Peyer's patch (tissue), 4 donors: Measurements from ENCODE around the gene CNTN2. TPM values are rescaled to one million over a fixed set of nuclear protein-coding genes. Genes with fewer than 3 reads are reported as not detected.

ENCODE experiments used
- DNase-seq, 3 donors: peaks; one replicate each; pipeline ENCODE4 v3.0.0-alpha.2; 2017 to 2019
- H3K27ac ChIP-seq, 4 donors: fragments of 200-600 bp; sonication (generic); one replicate each; pipeline ENCODE4 v1.5.1; 2016 to 2019
- H3K27me3 ChIP-seq, 2 donors: fragments of 200-600 bp; sonication (generic); one replicate each; pipeline ENCODE4 v1.5.1; 2019
- H3K36me3 ChIP-seq, 3 donors: fragments of 200-600 bp; sonication (generic); one replicate each; pipeline ENCODE4 v1.5.1; 2016 to 2019
- H3K4me1 ChIP-seq, 4 donors: fragments of 200-600 bp; sonication (generic); one replicate each; pipeline ENCODE4 v1.5.1; 2016 to 2019
- H3K4me3 ChIP-seq, 4 donors: fragments of 200-600 bp; sonication (generic); 1 replicate in 3 of 4; 2 replicates in 1 of 4; pipeline ENCODE4 v1.5.1; 2016 to 2019; ENCODE audit warnings: mild to moderate bottlenecking in 1 of 4
- H3K9me3 ChIP-seq, 4 donors: fragments of 200-600 bp; sonication (generic); one replicate each; pipeline ENCODE4 v1.5.1; 2016 to 2019; ENCODE audit warnings: mild to moderate bottlenecking in 1 of 4
- POLR2A ChIP-seq, 2 donors: fragments of 450-650 bp; IDR thresholded peaks; one replicate each; pipeline ENCODE4 v1.5.1; 2017; ENCODE audit warnings: antibody characterized with exemption in 2 of 2, mild to moderate bottlenecking in 2 of 2, moderate library complexity in 2 of 2
- total RNA-seq, 4 donors: library from RNA; depleted of rRNA; stranded (reverse); fragments of >200 nt; gene quantifications; one replicate each; pipeline ENCODE4 v1.1.0, GENCODE V29; 2016
- TF ChIP-seq, protein P1 (sequence below), 6 experiments: fragments of 450-650 bp in 4 of 6; fragments of 200-600 bp in 2 of 6; sonication (generic) in 1 of 6; IDR thresholded peaks; one replicate each; pipeline ENCODE4 v1.5.1; 2017 to 2019; ENCODE audit warnings: antibody characterized with exemption in 6 of 6, mild to moderate bottlenecking in 3 of 6, moderate library complexity in 1 of 6

The CNTN2 gene
- total RNA-seq, 4 donors from 2014 or later, result 0.18 to 2.8 TPM; not detected in 2

DNA sequence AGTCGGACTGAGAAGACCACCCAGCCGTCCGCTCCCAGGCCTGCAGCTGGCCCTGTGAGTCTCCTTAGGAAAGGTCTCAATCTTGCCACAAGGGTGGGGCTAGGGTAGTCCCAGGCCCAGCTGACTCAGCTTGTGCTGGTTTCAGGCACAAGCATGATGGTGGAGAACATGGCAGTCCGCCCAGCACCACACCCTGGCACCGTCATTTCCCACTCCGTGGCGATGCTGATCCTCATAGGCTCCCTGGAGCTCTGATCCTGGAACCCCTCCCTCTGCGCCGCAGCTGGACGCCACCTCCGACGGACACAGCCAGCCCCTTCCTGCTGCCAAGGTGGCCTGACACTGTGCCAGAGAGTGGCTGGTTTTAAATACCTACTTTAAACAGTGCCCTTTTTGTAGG, 30.5 kb downstream of the CNTN2 start:
- no peak for DNase-seq
- Histone ChIP-seq H3K36me3 (no peaks in the 10 kb centered on the region), H3K4me1 (no peaks in the 10 kb centered on the region), H3K9me3 (no peaks in the 10 kb centered on the region), H3K4me3 (no peak overlapping the region), H3K27ac (no peak overlapping the region), H3K27me3 (no peaks in the 10 kb centered on the region)
- TF ChIP-seq, protein P1, sequence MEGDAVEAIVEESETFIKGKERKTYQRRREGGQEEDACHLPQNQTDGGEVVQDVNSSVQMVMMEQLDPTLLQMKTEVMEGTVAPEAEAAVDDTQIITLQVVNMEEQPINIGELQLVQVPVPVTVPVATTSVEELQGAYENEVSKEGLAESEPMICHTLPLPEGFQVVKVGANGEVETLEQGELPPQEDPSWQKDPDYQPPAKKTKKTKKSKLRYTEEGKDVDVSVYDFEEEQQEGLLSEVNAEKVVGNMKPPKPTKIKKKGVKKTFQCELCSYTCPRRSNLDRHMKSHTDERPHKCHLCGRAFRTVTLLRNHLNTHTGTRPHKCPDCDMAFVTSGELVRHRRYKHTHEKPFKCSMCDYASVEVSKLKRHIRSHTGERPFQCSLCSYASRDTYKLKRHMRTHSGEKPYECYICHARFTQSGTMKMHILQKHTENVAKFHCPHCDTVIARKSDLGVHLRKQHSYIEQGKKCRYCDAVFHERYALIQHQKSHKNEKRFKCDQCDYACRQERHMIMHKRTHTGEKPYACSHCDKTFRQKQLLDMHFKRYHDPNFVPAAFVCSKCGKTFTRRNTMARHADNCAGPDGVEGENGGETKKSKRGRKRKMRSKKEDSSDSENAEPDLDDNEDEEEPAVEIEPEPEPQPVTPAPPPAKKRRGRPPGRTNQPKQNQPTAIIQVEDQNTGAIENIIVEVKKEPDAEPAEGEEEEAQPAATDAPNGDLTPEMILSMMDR (IDR thresholded peaks at IDR 0.05), result no peak
- no peak for TF ChIP-seq POLR2A (IDR thresholded peaks at IDR 0.05)

DNA sequence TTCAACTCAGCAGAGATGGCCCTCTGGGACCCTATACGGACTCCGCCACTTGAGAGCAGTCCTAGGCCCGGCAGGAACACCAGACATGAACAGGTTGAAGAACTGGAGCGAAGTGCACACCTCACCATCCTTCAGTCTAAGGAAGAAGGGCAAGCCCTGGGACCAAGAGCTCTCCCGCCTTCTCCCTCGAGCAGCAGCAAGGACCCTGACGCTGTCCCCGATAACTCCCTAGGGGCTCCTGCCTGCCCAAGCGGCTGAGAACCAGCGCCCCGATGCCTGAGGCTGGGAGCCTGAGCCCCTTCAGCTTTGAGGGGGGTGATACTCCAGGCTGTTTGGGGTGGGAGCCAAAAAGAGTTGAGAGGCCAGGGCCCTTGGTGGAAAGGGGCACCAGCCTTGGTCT, 31.1 kb downstream of the CNTN2 start:
- Histone ChIP-seq H3K9me3 (no peaks in the 10 kb centered on the region), H3K4me3 (no peak overlapping the region), H3K4me1 (no peaks in the 10 kb centered on the region), H3K27ac (no peak overlapping the region), H3K27me3 (no peaks in the 10 kb centered on the region), H3K36me3 (no peaks in the 10 kb centered on the region)
- TF ChIP-seq, protein P1 (IDR thresholded peaks at IDR 0.05), result no peak
- no peak for TF ChIP-seq POLR2A (IDR thresholded peaks at IDR 0.05)
- DNase-seq, result no peak

DNA sequence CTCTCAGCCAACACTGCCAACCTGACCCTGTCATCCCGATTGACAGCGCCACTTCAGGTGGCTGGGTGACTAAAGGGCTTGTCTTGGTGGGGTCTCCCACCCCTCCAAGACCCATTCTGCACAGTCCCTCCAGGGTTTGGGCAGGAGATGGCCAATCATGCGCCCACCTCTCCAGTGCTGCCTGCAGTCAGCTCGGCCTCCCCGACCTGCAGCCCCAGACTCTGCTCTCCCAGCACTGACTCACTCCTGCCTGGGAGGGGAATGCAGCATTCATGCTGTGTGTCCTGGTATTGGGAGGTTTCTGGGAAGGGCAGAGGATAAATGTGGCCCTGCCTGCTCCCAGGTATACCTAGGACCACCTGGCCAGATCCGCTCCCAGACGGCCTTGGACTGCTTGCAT, 31.5 kb downstream of the CNTN2 start:
- TF ChIP-seq, protein P1 (IDR thresholded peaks at IDR 0.05), result no peak
- TF ChIP-seq POLR2A (IDR thresholded peaks at IDR 0.05), result no peak

DNA sequence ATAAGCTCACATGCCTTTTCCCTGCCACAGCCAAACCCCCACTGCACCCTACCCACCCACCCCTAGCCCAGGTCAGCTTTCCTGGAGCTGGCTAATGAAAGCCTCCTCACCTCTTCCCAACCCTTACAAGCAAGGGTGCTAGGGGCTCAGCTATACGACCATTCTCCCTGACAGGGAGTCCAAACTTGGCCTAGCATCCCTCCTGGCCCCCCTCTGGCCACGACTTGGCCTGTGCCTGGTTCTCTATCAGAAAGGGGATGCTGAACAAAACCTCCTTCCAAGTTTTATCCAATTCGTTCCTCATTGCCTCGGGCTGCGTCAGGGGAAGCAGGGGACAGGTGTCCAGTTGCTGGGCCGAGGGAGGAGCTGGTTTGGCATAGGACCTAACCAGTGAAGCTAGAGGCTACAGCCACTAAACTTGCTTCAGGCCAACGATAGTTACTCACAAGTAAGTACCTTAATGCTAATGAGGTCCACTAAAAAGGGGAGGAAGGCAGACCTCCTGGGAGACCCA, 32.7 kb downstream of the CNTN2 start:
- DNase-seq, result peak in 1 of 3 donors; percentile 0
- Histone ChIP-seq H3K4me1 (no peaks in the 10 kb centered on the region), H3K9me3 (no peaks in the 10 kb centered on the region), H3K27me3 (no peaks in the 10 kb centered on the region), H3K36me3 (no peaks in the 10 kb centered on the region), H3K27ac (no peak overlapping the region), H3K4me3 (no peak overlapping the region)
- no peak for TF ChIP-seq POLR2A (IDR thresholded peaks at IDR 0.05)
- TF ChIP-seq, protein P1 (IDR thresholded peaks at IDR 0.05), result no peak

More for the DNA sequence above, 31.5 kb downstream of the CNTN2 start:
- DNase-seq, result no peak
- Histone ChIP-seq H3K4me3 (no peak overlapping the region), H3K9me3 (no peaks in the 10 kb centered on the region), H3K4me1 (no peaks in the 10 kb centered on the region), H3K36me3 (no peaks in the 10 kb centered on the region), H3K27me3 (no peaks in the 10 kb centered on the region), H3K27ac (no peak overlapping the region)

DNA sequence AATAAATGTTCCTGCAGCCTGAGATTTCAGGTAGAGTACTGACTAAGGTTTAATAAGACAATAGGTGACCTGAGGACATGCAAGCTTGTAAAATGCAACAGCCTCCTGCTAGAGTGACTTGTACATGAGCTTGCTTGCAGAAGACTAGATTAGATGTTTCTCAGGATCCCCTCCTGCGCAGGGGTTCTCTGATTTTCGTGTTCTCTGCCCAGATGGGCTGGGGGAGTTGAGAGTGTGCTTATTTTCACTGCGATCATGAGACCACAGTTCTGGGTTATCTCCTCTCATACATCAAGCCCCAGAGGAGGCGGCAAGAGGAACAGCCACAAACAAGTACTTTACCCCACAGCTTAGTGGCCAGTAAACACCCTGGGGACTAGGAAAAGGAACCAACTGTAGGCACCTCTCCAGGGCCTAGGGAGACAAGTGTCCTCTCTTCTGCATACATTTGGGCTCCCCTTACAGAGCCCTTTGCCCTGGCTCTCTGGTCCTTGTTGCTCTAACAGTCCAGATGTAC, 33.3 kb downstream of the CNTN2 start:
- no peaks in the 10 kb centered on the region for H3K9me3 ChIP-seq
- no peak for TF ChIP-seq POLR2A (IDR thresholded peaks at IDR 0.05)
- TF ChIP-seq, protein P1 (IDR thresholded peaks at IDR 0.05), result no peak
- peak in 1 of 3 donors; percentile 0 for DNase-seq
- no peak overlapping the region for H3K4me3 ChIP-seq
- no peaks in the 10 kb centered on the region for H3K27me3 ChIP-seq
- no peaks in the 10 kb centered on the region for H3K36me3 ChIP-seq
- no peaks in the 10 kb centered on the region for H3K4me1 ChIP-seq
- no peak overlapping the region for H3K27ac ChIP-seq
